Measurements from ENCODE around the gene FOXC1. TPM values are rescaled to one million over a fixed set of nuclear protein-coding genes. Genes with fewer than 3 reads are reported as not detected.
A peak's percentile ranks its signal among the peaks of the same experiment; 100 is the strongest.

FOXC1 gene
- total RNA-seq, 1 experiment from 2014 or later, result 40.7 TPM

DNA sequence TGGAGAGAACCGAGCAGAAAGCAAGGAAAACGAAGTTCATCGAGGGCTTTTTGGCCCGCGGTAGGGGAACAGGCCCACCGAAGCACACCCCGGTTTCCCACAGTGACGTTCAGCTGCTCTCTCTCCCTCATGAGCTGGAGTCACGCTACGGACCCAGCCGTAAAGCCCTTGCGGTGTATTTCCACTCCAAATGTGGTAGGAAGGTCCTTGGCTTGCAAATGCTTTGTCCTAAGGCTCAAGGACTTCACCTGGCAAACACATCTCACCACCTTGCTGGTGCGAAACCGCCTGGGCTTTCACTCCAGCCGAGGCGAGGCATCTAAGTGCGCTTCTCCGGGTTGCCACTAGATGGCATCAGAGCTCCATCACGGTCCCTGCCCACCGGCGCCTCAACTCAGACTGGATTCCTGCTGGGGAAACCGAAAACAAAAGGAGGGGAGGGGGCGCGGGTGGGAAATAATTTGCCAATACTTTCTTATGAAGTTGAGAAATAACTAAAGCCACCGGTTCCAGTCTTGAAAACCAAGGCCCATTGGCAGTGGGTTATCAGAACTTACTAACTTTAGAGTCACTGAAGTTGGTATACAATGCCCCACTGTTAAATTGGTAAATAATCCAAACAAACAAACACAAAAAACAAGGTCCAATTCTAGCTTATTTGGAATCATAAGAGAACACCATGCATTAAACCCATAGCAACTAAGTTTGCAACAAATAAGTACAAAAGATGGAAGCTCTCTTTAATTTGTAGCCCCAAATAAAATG is 13.4 kb upstream of the FOXC1 start:
- H3K27me3 ChIP-seq (ENCODE audit: insufficient read depth, low read length), result no peaks in the 10 kb centered on the region
- TF ChIP-seq EZH2 (IDR thresholded peaks at IDR 0.05) (no peak), FOSL1 (IDR thresholded peaks at IDR 0.05; ENCODE audit: low read depth) (no peak), RAD21 (IDR thresholded peaks at IDR 0.05; ENCODE audit: low read depth) (peak; percentile 95), POLR2A (IDR thresholded peaks at IDR 0.05; ENCODE audit: borderline replicate concordance, extremely low read depth, insufficient read depth, insufficient read length) (no peak), SRF (IDR thresholded peaks at IDR 0.05; ENCODE audit: low read depth) (no peak)
- TF ChIP-seq, protein P1, sequence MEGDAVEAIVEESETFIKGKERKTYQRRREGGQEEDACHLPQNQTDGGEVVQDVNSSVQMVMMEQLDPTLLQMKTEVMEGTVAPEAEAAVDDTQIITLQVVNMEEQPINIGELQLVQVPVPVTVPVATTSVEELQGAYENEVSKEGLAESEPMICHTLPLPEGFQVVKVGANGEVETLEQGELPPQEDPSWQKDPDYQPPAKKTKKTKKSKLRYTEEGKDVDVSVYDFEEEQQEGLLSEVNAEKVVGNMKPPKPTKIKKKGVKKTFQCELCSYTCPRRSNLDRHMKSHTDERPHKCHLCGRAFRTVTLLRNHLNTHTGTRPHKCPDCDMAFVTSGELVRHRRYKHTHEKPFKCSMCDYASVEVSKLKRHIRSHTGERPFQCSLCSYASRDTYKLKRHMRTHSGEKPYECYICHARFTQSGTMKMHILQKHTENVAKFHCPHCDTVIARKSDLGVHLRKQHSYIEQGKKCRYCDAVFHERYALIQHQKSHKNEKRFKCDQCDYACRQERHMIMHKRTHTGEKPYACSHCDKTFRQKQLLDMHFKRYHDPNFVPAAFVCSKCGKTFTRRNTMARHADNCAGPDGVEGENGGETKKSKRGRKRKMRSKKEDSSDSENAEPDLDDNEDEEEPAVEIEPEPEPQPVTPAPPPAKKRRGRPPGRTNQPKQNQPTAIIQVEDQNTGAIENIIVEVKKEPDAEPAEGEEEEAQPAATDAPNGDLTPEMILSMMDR (IDR thresholded peaks at IDR 0.05 in 2 of 3, conservative IDR thresholded peaks at IDR 0.05 in 1 of 3; ENCODE audit: borderline replicate concordance in 1 of 3, insufficient read depth in 1 of 3, low read depth in 2 of 3, low read length in 2 of 3), result peak; percentile 81 to 90 (median 89)
- ChIA-PET CTCF (interaction anchor here (0.6 to 2.1 kb wide), 5 partner anchors 758 to 1154 kb away, joined by 3 to 16 read pairs (median 7); partner anchors contain the start of gene MYLK4), RAD21 (ENCODE audit: low non-redundant PET in 1 of 2, low total read pairs in 2 of 2, uncharacterized antibody in 2 of 2, unreplicated experiment in 2 of 2) (no interaction called here), POLR2A (no interaction called here)
- no peaks in the 10 kb centered on the region for H3K9me2 ChIP-seq (ENCODE audit: insufficient read depth)
- H3K27ac ChIP-seq (ENCODE audit: low read depth, low read length), result no peak overlapping the region
- no TSS peak for BruUV-seq (replicated peaks)
- H3K36me3 ChIP-seq (ENCODE audit: control insufficient read depth in 1 of 2, insufficient read depth in 2 of 2, low read length in 2 of 2), result no peaks in the 10 kb centered on the region
- H3K4me1 ChIP-seq (ENCODE audit: control insufficient read depth in 1 of 2, insufficient read depth in 2 of 2, low read length in 2 of 2), result peaks cover 2 to 7% of the 10 kb centered on the region in 2 experiments; a peak in 2 of 4 replicates
- H3K4me3 ChIP-seq (replicated peaks in 1 of 2; ENCODE audit: low read depth in 1 of 2, low read length in 2 of 2), result no peak overlapping the region
- no peaks in the 10 kb centered on the region for H3K9me3 ChIP-seq (ENCODE audit: control insufficient read depth in 1 of 2, insufficient read depth in 1 of 2, low read depth in 1 of 2, low read length in 2 of 2)
- intact Hi-C loops (cut with micrococcal nuclease), result loop anchor here (1.0 to 10.0 kb wide), 7 partner anchors 601 to 1459 kb away; no protein-coding TSS in a partner anchor
- H3K4me2 ChIP-seq (ENCODE audit: low read length), result peak overlapping the region; percentile 45
- ATAC-seq (peak; percentile 95), DNase-seq (ENCODE audit: low read depth, low spot score) (no peak)
- H3K79me2 ChIP-seq (ENCODE audit: insufficient read depth, low read length), result no peaks in the 10 kb centered on the region
- no peaks in the 10 kb centered on the region for H4K20me1 ChIP-seq (ENCODE audit: insufficient read depth)
- H3K9ac ChIP-seq (ENCODE audit: low read length), result no peak overlapping the region
- peak overlapping the region; percentile 66 for H2AFZ ChIP-seq (ENCODE audit: low read depth, low read length, poor library complexity, severe bottlenecking)

All from HCT116 (cell line).